ENCODE results near the gene PALMD.

PALMD gene

DNA sequence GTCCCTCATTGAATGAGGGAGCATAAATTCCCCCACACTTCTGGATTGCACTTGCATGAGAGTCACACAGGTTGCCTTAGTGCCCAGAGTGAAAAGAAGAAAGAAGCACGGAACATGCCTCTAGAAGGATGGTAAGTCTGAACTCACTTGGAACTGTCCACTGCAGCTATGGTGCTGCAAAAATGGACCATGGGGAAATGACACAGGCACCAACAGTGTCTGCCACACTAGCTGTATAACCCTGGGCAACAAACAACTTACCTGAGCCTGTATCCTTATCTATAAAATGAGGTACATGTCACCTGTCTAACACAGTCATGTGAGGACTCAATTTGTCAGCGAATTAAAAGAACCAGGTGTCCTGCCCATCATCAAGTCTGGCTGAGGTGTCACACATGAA, 50.7 kb downstream of the PALMD start:
- DNase-seq (ENCODE audit: low read depth in 2 of 2), result no peak

DNA sequence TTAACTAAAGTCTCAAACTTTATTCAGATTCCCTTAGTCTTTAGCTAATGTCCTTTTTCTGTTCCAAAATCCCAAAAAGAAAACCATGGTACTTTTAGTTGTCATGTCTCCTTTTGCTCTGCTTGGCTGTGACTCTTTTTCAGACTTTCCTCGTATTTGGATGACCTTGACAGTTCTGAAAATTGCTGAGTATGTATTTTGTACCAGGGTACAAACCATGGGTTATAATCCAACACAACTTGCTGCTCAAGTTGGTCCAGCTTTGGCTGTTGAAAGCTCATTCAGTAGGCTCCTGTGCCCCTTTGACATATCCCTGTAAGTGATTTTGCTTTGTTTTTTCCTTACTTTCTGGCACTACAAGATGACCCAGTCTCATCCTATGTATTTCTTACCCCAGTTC, 51.7 kb downstream of the PALMD start:
- DNase-seq (ENCODE audit: low read depth in 2 of 2), result no peak

DNA sequence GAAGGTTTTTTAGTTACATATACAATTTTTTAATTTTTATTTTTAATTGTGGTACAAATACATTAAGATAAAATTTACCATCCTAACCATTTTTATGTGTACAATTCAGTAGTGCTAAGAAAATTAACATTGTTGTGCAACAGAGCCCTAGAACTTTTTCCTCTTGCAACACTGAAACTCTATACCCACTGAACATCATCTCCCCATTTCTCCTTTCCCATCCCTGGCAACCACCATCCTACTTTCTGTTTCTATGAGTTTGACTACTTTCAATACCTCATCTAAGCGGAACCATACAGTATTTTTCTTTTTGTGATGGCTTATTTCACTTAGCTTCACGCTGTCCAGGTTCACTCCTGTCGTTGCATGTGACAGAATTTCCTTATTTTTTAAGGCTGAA, 54.1 kb downstream of the PALMD start:
- DNase-seq (ENCODE audit: low read depth in 2 of 2), result no peak

DNA sequence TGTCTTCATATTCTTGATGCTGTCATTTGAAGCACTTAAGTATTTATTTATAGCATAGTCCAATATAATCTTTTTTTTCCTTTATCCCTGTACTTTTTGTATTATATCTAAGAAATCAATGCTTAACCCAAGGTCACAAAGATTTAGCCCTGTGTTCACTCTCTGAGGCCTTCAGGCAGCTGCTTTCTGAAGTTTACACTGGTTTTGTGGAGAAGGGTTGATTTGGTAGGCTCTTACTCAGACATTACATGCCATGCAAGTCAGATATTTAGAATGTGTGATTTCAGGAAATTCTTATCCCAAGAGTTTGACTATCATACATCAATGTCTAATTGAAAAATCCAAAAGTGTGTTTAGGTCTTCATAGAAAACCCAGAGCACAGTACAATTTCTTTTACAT, 56.3 kb downstream of the PALMD start:
- DNase-seq (ENCODE audit: low read depth in 2 of 2), result no peak

DNA sequence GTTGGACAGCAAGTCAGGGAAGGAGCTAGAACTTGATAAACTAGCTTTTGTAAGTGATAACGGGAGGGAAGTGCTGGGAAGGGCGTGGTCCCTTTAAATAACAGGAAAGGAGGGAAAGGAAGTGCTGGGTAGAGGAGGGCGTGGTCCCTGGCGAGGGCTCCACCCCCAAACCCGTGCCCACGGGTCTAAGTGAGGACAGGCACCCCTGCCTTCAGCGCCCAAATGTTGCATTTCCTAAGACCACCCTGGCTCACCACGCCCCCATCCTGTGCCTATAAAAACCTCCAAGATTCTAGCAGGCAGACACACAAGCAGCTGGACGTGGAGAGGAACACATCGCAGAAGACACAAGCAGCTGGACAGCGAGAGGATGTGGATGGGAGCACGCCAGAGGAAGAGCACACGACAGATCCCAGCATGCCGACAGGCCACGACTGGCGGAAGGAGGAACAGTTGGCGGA, 58.5 kb downstream of the PALMD start:
- DNase-seq (ENCODE audit: low read depth in 2 of 2), result no peak

DNA sequence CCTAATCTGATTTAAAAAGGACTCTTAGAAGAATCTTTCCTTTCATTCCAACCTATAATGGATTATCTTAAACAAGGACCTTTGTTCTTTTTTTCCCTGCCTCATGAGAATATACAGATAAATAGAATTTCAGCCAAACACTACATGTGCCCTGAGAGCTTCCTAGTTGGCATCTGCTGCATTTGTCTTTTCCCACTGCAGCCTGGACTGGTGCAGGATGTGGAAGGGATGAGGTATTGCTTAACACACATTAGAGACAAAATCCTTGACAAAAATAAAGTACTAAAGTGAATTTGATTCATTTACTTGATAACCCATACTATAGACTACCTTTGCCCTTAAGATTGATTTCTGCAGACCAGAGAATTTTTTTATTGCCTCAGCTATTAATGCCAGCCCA, 59.5 kb downstream of the PALMD start:
- no peak for DNase-seq (ENCODE audit: low read depth in 2 of 2)

DNA sequence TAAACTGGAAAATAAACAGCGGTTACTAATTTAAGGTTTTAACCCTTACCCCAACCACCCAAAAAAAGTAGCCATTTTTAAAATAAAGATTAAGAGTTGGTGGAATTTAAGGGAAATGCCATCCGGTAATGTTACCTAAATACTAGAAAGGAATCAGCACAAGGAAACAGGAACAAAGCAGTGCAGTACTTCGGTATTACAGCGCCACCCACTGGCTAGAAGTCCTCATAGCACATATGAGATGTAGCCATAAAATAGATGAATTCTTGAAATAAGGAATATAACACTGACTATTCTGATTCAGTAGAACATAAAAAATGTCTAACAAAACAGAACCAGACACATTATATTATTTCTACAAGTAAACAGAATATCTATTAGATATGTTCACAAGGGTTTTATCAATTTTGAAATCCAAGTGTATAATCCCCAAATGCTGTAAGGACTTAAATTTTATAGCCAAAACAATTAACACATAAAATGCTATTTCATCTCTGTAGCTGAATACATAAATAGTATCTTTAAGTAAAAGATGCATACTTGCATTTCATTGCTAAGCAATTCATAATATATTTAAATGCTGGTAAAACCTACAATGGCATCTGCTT, 61.7 kb downstream of the PALMD start:
- DNase-seq (ENCODE audit: low read depth in 2 of 2), result peak in 1 of 2 donors; percentile 5

DNA sequence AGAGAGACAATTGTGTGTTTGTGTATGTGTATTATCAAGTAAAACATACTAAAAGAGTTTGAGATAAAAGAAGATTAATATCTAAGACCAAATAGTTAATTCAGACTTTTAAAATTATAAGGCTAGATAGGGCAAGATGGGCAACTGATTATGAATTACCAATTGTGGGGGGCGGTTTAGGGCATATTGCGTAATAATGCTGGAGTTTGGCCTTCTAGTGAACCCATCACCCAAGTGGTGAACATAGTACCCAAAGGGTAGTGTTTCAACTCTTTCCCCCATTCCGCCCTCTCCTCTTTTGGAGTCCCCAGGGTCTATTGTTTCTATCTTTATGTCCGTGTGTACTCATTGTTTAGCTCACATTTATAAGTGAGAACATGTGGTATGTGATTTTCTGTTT, 65.1 kb downstream of the PALMD start:
- no peak for DNase-seq (ENCODE audit: low read depth in 2 of 2)

DNA sequence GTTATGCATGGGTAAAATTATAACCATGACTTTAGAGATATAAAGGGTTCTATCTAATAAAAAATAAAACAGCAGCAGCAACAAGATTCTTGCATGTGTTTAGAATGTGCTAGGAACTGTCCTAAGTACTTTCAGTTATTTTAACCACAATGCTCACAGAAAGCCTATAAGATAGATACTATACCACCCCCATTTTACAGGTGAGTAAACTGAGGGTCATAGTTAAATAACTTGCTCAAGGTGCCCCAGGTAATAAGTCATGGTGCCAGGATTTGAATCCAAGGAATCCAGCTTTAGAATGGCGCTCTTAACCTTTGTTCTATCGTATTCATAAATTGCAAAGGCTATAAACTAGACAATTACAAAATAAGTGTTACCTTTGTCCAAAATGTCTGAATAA, 67.1 kb downstream of the PALMD start:
- DNase-seq (ENCODE audit: low read depth in 2 of 2), result no peak

DNA sequence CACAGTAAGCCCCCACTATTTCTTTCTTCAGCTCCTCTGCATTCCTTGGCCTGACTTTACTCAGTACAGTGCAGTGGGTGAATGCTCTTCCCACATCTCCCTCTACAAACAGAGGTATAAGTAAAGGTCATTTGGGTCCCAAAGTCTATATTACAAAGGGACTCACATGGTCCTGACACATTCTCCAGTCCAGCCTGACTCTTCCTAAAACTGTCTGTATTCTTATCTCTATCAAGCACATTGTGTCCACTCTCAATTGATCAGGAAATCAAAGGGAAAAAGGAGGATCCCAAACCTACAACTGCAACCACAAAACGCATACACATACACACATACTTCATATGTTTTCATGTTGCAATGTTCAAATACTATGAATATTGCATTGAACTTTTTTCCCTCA, 71.1 kb downstream of the PALMD start:
- DNase-seq (ENCODE audit: low read depth in 2 of 2), result no peak

DNA sequence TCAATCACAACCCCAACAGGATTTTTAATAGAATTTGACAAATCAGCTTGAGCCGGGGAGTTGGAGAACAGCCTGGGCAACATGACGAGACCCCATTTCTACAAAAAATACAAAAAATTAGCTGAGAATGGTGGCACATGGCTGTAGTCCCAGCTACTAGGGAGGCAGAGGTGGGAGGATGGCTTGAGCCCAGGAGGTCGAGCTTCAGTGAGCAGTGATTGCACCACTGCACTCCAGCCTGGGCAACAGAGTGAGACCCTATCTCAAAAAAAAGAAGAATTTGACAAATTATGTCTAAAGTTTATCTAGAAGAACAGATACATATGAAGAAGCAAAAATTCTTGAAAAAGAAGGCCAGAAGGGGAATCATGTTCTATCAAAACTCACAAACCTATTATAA, 77.3 kb downstream of the PALMD start:
- DNase-seq (ENCODE audit: low read depth in 2 of 2), result no peak

DNA sequence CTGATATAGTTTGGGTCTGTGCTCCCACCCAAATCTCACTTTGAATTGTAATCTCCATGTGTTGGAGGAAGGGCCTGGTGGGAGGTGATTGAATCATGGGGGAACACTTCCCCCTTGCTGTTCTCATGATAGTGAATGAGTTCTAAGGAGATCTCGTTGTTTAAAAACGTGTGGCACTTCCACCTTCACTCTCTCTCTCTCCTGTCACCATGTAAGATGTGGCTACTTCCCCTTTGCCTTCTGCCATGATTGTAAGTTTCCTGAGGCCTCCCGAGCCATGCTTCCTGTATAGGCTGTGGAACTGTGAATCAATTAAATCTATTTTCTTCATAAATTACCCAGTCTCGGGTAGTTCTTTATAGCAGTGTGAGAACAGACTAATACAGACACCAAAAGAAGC, 80.1 kb downstream of the PALMD start:
- no peak for DNase-seq (ENCODE audit: low read depth in 2 of 2)

DNA sequence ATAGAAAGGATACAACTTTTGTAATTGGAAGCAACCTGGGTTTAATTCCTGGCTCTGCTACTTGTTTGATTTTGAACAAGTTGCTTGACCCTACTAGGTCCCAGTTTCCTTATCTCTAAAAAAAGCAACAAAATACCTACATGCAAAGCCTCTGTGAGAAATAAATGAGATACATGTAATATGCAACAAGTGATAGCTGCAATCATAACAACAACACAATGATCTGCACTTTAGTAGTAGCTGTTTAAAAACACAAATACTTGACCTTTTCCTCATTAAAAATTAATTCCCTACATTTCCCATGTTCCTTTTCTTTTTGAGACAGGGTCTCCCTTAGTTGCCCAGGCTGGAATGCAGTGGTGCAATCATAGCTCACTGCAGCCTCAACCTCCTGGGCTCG, 80.5 kb downstream of the PALMD start:
- DNase-seq (ENCODE audit: low read depth in 2 of 2), result no peak

DNA sequence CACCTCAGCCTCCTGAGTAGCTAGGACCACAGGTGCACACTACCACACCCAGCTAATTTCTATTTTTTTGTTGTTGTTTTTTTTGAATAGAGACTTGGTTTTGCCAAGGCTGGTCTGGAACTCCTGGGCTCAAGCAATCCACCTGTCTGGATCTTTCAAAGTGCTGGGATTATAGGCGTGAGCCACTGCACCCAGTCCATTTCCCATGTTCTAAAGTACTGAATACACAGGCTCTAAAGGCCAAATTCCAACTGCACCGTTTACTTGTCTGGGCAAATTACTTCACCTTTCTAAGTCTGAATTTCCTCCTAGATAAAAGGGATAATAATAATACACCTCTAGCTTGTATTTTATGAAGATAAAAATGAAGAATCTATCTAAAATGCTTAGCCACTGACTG, 80.9 kb downstream of the PALMD start:
- no peak for DNase-seq (ENCODE audit: low read depth in 2 of 2)

DNA sequence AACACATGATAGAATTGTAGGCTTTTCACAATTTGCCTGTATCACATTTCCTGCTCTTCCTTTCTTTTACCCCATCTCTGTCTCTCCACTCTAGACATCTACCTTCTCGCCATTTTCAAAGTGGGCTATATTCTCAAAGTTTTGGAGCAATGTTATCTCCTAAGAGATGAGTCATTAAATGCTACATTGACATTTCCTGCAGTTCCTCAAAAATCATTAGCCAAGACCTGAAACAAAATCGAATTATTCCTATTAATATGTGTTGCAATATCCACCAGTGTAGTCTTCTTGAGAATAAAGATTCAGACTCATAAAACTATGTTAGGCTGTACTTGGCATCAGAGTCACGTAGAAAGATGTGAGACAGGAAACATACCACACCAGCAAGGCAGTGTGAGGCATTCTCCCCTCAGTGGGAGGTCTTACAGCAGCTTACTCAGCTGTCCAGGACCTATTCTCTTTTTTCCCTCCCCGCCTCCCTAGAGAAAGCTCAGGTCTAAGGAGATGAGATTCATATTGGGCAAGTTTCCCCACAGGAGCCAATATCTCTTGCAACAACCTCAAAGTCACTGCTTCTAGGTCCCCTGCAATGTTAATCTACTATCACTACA, 81.8 kb downstream of the PALMD start:
- no peak for DNase-seq (ENCODE audit: low read depth in 2 of 2)

DNA sequence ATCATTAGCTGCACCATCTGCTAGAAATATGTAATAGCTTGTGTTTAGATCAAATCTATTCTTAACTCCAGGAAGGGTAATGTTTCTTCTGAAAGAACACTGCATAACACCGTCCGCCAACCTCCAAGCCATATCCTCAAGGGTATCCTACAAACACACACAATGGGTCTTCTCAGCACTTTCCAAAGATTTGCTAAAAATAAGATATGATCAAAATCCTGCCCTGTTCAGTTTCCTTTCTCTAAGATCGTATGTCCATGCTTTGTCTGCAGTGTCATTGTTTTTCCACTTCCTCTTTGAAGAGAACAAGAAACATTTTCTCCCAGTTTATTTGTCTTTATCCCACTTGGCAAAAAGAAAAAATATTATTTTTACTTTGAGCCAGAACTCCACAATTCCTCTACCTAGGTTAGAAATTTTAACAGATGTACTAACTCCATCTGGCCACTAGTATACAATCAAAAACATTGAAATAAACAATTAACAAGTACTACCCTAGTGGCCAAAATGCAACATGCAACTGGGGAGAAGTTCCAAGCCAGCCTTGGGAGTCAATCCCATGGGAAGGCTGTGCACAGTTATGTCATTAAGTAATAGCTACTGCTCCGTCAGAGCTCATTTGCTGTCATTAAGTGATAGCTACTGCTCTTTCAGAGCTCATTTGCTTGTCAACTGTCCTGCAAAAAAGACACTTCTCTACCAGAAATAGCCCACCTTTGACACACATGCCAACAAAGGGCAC, 82.8 kb downstream of the PALMD start:
- DNase-seq (ENCODE audit: low read depth in 2 of 2), result no peak

DNA sequence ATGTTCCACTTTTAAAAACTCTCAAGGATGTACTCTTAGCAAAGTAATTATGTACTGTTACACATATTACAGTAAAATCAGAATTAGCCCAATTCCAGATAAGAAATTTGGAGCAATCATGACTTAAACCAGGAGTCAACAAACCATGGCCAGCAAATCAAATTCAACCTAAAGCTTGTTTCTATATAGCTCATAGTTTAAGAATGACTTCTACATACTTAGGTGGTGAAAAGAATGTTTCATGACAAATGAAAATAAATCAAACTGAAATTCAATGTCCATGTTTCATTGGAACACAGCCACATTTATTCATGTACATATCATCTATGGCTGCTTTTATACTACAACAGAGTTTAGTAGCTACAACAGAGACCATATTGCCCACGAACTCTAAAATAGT, 85.5 kb downstream of the PALMD start:
- no peak for DNase-seq (ENCODE audit: low read depth in 2 of 2)

DNA sequence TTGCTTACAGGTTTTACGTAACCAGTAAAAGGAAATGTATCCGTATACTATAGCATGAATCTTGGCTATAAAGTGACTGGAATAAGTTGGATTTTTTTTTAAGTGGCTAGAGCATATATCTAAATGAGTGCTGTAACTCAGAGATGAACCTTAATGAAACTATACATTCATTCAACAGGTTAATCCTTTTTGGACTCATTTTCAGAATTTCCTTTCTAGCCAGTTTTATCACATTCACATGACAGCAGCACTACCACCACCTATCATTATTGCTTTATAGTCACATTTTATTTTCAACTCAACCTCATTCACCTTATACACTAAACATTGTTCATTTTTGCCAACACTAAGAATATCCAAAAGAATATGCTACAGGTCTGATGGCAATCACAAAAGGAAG, 89.9 kb downstream of the PALMD start:
- no peak for DNase-seq (ENCODE audit: low read depth in 2 of 2)

DNA sequence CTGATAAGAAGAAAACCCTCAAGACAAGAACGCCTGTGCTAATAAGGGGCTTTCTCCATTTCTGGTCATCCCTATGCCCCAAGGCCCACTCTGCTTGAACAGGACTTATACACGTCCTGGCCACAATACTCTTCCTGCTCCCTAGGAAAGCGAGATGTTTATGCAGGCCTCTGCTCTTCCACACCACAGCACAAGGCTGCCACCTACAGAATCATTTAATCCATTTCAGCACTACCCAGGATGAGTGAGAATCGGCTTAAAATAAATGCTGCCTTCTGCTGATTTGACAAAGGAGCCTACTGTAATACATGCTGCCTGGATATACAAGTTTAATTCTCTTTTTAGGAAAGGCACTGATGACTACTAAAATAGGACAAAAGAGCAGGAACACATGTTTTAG, 91.1 kb downstream of the PALMD start:
- no peak for DNase-seq (ENCODE audit: low read depth in 2 of 2)

DNA sequence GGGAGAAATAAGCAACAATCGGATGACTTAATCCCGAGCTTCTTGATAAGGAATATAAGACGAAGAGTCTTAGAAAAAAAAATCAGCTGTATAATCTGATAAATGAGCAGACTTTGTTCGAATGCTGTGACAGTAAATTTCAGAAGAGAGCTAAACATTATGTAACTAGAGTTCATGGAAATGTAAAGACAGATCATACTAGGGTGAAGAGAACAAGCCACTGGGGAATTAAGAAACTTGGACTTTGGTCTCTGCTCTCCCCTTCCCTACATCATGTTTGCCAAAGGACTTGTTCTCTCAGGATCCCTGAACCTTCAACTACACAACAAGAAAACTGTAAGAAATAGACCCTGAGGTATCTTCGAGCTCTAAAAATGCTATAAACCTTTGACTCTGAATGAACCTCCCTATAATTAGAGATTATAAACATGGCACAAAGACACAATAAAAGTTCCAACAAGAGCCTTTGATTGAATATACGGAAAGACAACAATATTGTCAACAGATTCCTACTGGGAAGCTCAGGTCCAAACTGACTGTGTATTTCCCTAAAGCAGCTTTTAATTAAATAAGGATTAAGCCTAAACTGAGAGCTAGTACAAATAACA, 93.0 kb downstream of the PALMD start:
- DNase-seq (ENCODE audit: low read depth in 2 of 2), result no peak

DNA sequence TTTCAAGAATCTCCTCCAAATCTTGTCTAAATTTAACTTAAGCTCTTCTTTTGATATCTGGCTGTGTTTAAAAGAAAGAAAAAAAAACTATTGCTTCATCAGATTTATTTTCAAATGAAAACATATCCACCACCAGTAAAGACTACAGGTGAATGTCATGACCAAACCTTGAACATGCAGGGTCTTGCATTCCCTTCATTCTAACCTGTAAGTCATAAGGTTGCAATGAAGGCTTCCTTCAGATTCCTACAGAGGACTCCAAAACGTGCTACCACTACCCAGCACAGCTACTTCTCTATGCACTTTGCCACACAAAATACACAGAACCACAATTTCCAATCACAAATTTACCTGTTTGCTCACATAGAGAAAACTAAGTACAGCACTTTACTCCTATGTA, 94.2 kb downstream of the PALMD start:
- DNase-seq (ENCODE audit: low read depth in 2 of 2), result no peak
